Measurements from ENCODE around the gene STAC3.

- TF ChIP-seq ZNF513 (tag by site-specific recombination; IDR thresholded peaks at IDR 0.05): no peak
- TF ChIP-seq PBX3 (CRISPR knock-in tag; IDR thresholded peaks at IDR 0.05): no peak
- TF ChIP-seq CTCF (tag by site-specific recombination; IDR thresholded peaks at IDR 0.05): no peak
- TF ChIP-seq ZNF19 (tag by site-specific recombination; IDR thresholded peaks at IDR 0.05; ENCODE audit: low read depth): no peak
- no peak for TF ChIP-seq ZNF580 (tag by site-specific recombination; IDR thresholded peaks at IDR 0.05)
Observed at GRCh38 chr12:57237596-57237931, 13.4 kb downstream of the STAC3 start.

Data from HEK293 (cell line).